GM13977 (cell line): ENCODE data around the gene RARB.

Experiments
- DNase-seq: peaks from one replicate; pipeline ENCODE4 v3.0.0; 2012; ENCODE audit warnings: low spot score
- in situ Hi-C: fragments of 300-500 bp; cut with MboI; formaldehyde crosslinking; loops from one replicate; pipeline ENCODE4 v1.12.0; 2022; ENCODE audit warnings: low sequenced_read_pairs, low pct_unique_long_range_greater_than_20kb, mixed read lengths, inconsistent platforms; ENCODE audit not compliant: unreplicated experiment
- TF ChIP-seq, protein P1 (sequence below): IDR thresholded peaks from 2 replicates; pipeline ENCODE4 v1.5.1; 2012; ENCODE audit warnings: mild to moderate bottlenecking, control low read depth; ENCODE audit not compliant: insufficient read depth; ENCODE audit errors: extremely low read depth, missing control alignments

RARB gene

DNA sequence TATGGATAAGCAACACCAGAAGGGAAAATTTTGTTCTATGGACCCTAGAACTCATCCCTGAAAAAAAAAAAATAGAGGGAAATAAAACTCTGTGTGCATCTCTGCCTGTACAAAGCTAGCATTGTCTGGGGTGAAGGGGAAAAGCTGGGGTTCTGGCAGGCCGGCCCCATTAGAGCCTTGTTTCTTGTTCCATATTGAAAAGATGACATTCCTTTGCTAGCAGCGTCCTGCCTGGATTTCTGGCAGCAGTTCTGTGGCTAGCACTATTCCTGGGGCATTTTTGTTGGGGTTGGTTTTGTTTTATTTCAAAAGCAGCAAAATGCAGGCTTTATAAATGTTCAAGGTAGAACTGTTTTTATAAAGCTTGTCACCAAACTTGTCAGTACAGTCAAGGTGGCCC is 45.2 kb downstream of the RARB start:
- DNase-seq: no peak
- in situ Hi-C loops: no loop called here
- TF ChIP-seq, protein P1, sequence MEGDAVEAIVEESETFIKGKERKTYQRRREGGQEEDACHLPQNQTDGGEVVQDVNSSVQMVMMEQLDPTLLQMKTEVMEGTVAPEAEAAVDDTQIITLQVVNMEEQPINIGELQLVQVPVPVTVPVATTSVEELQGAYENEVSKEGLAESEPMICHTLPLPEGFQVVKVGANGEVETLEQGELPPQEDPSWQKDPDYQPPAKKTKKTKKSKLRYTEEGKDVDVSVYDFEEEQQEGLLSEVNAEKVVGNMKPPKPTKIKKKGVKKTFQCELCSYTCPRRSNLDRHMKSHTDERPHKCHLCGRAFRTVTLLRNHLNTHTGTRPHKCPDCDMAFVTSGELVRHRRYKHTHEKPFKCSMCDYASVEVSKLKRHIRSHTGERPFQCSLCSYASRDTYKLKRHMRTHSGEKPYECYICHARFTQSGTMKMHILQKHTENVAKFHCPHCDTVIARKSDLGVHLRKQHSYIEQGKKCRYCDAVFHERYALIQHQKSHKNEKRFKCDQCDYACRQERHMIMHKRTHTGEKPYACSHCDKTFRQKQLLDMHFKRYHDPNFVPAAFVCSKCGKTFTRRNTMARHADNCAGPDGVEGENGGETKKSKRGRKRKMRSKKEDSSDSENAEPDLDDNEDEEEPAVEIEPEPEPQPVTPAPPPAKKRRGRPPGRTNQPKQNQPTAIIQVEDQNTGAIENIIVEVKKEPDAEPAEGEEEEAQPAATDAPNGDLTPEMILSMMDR: no peak

DNA sequence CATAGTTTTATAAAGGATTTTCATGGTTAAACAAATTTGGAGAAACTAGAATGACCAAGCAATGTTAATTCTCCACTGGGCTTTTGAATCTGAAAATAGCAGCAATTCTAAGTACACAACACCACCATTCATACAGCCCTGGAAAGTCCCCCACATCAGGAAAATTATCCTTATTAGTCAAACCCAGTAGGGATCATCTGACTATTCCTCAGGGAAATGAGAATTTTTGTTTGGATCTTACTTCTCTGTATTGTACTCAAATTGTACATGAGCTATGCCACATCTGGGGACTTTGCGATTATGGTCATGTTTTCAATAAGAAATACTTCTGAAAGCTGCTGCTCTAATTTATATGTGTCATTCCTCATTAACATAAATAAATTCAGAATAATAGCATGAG is 46.0 kb downstream of the RARB start:
- TF ChIP-seq, protein P1: no peak
- in situ Hi-C loops: no loop called here
- DNase-seq: no peak

DNA sequence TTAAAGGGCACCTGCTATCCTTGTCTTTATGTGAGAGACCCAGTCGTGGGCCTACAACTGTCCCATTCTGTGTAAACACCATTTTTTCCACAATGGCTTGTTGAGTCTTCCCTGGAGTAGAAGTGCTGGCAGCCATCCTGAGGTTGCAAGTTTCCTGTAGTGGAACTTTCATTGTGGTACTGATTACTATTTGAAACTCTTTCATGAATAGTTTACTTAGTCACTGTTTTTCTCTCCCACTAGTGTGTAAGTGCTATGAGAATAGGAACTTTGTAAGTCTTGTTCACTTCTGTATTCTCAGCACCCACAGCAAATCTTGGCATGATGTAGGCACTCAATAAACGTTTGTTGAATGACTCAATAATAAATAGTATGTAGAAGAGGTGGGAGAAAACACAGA is 48.6 kb downstream of the RARB start:
- in situ Hi-C loops: no loop called here
- no peak for DNase-seq
- TF ChIP-seq, protein P1: no peak

DNA sequence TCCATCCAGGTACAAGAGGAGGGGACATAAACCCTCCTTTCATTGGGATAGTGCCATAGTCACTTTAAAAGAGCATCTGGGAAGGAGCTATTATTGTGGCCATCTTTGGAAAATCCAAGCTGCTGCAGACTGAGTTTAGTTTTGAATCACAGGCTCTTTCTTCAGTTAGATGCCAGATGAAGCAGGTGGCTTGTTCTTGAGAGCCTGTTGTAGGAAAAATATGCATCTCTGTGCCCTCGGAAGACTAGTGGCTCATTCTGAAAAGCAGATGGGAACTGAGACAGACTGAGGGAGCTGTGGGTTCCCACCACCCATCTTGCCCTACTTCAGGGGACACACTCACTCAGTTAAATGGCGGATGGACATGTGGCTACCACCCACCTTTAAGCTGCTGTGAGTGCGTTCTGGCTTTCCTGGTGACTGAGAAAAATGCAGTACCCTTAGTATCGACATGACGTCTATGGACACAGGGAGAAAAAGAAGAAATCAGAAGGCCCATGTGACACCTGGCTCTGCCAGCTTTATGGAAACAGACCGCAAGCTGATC is 50.2 kb downstream of the RARB start:
- in situ Hi-C loops: no loop called here
- TF ChIP-seq, protein P1: no peak
- DNase-seq: no peak

DNA sequence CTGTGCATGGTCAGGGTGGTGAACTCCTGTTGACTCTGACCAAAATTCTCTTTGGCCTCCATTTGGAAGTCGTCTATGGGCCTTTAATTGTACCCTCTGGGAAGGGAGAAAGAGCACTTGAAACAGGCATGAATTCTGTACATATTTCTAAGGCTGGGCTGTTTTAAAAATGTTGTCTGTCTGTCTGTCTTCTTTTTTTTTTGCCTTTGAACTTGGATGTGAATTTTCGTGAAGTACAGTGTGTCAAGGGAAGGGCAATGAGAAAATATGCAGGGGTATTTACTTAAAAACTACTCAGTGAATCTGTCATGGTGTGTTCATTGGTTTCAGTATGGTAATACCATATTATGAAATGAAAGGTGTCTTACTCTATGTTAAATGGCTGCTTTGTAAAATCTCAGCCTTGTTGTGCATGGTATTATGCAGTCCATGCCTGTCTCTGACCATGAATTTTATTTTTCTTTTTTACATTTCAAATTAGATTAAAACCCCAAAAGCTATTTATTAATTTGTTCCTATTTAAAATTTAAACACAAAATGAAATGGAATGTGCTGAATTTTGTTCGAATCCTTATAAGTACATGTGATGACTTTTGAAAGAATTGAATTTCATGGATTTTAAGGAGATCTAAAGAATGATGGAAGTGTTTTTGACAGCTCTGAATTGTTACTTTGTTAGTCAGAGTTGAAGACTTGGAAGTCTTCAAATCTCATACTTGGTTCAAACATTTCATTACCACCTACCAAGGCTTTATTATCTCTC is 51.1 kb downstream of the RARB start:
- TF ChIP-seq, protein P1: no peak
- in situ Hi-C loops: no loop called here
- no peak for DNase-seq

DNA sequence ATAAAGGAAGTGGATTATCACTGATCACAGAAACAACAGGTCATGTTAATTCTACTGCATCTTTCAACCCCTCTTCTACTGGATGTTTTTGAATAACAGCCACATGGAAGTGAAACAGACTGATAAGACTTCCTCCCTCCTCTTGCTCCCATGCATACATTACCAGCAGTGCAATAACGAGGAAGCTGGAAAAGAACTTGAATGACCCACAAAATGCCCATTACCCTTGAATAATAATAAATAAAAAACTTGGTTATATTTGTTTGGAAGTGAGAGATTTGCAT is 51.6 kb downstream of the RARB start:
- no peak for DNase-seq
- TF ChIP-seq, protein P1: no peak
- in situ Hi-C loops: no loop called here
